Activated CD4-positive, alpha-beta T cell treated with anti-CD3 and anti-CD28 coated beads for 24 hours (primary cell): Measurements from ENCODE around the gene DNAJB11.
"Not testable (repeated sequence)": the region's sequence is repeated elsewhere in the genome, so short reads cannot be mapped to it uniquely, and the experiment has no call there.

ENCODE experiments used
- DNase-seq, 2 donors: peaks; one replicate each; pipeline ENCODE4 v3.0.0-alpha.2; 2020; ENCODE audit warnings: low read depth in 2 of 2

DNAJB11 gene

GRCh38 chr3:186552408-186553031 lies 18.0 kb upstream of the DNAJB11 start:
- no peak for DNase-seq

DNA sequence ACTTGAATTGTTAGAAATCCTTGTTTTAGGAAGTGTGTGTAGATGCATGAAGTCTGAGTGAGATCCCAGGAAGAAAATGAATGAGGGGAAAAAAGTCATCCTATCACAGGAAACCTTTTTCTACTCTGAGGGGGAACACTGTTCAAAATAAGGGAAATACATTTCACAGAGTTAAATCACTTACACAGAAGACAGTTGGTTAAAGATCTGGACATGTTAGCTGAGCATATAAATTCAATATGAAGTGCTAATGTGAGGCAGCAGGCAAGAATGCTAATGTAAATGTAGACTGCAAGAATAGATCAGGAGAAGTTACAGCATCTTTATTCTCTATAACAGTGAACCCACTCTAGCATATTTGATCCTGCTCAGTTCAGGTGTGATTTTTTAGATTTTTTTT lies 5.9 kb upstream of the DNAJB11 start:
- DNase-seq, result no peak

DNA sequence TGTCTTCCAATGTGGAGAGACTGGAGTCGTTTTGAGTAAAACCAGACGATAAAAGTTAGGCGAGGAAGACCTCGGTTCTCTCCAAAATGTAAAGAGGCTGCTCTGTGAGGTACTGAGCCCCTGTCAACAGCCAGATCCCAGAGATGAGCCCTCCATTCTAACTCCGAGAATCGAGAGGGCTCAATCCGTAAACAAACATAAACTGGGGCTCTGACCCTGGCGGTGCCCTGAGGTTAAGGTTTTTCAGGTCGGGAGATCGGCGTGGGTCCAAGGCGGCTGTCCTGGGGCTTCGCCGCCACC lies 3.8 kb upstream of the DNAJB11 start:
- DNase-seq, result peak in 1 of 2 donors; percentile 3

DNA sequence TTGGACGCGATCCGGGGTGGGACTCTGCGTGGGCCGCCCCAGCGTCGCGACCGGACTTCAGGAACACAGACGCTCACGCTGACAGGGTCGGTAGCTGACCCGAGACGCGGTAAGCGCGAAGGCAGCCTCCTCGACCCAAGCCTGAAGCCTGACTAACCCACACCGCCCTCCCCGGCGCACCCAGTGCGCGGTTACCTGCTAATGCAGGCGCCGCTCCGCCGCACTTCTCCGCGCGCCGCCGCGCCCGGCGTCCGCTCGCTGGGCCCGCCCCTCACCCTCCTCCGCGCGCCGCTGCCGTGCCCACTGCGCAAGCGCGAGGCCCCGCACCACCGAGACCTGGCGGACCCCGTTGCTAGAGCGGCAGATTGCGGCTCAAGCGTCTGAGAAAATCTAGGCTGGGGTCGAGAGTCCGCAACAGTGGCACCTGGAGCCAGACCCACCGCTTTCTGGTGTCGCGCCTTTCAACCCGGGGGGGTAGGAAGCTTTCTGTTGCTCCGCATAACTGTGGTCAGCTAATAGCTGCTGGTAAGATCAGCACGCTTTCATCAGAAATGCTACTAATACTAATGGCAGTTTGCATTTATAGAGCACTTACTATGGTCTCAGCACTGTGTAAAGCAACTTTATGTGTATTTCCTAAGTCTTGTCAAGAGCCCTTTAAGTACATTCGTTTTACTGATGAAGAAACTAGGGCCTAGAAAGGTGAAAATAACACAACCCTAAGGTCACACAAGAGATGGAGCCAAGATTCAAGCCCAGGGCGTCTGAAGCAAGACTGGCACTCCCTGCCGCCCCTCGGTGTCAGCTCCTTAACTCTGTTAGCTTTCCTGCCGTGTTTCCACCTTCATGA lies 3.2 kb upstream of the DNAJB11 start, which contains the start of gene TBCCD1:
Gene TBCCD1 (minus strand): TSS at position 268 of the 850 bp plus-strand sequence. CDS start 3,010 bp downstream, outside the sequence.
- DNase-seq, result peak; percentile 90 to 94

DNA sequence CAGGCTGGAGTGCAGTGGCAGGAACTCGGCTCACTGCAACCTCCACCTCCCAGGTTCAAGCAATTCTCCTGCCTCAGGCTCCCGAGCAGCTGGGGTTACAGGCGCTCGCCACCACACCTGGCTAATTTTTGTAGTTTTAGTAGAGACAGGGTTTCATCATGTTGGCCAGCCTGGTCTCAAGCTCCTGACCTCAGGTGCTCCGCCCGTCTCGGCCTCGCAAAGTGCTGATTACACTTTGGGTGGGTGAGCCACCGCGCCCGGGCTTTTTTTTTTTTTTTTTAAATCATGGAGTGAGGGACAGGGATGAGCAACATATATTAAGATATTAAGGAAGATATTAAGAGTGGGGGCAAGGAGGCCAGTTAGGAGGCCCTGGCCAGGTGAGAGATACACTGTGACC lies 1.2 kb upstream of the DNAJB11 start:
- not testable (repeated sequence) for DNase-seq

DNA sequence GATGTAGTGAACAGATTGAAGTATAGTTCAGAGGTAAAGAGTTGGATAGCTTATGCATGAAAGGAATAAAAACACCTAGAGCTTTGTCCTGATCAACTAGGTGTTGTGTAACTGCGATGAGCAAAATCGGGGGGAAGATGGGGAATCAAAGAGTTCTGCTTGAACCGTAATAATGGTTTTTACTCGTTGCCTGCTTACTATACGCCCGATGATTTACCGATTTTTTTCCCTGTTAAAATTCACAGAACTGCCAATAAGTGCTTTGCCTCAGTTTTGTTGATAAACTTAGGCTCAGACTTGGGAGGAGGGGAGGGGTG lies 783 bp upstream of the DNAJB11 start:
- no peak for DNase-seq

- DNase-seq, result no peak
These were observed 572 bp downstream of the DNAJB11 start for GRCh38 chr3:186570941-186571643.

DNA sequence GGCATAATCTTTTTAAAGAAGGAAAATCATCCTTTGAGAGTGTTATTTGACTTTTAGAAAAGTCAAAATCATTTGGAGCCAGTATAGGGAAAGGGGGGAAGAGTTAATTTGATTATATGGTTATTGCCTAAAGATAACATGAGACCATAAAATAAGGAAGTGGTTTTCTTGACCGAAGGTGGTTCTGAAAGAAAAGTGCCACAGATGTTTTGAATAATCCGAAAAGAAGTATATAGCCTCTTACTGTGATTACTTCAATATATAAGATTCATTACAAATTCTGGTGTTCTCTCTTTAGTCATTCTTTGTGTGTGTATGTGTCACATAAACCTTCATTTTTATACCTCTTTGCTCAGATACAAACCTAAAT lies 1.1 kb downstream of the DNAJB11 start:
- DNase-seq, result no peak

DNA sequence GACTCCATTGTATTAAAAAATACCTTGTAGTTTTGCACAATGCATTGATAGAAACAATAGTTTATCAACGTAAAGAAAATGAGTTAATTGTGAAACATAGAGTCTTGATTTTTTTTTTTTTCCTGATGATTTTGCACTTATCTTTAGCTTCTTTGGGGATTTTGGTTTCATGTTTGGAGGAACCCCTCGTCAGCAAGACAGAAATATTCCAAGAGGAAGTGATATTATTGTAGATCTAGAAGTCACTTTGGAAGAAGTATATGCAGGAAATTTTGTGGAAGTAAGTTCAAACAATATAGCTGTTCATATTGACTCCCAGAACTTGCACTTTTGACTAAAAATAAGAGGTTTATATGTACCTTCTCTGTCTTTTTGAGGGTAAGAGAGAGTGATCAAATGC lies 7.0 kb downstream of the DNAJB11 start:
- DNase-seq, result no peak

DNA sequence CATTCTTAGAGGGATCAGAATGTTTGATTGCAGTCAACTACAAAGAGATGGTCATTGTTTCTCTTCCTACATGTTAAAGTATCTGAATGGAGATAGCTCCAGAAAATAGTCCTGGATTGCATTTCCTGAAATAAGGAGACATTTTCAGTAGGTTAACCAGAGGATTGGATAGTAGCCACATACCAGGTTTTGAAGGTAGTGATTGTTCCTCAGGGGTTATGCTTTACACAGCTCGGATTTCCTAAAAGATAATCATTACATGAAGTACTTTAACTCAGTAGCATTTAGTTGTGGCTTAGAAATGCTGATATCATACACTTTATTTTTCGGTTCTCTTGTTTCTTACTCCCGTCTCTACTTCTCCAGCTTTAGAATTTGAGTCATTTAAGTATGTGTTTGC lies 10.3 kb downstream of the DNAJB11 start:
- no peak for DNase-seq

- DNase-seq, result no peak
These were observed 12.0 kb downstream of the DNAJB11 start for GRCh38 chr3:186582541-186582940.

- DNase-seq, result no peak
These were observed 13.3 kb downstream of the DNAJB11 start for GRCh38 chr3:186583831-186584230.

- DNase-seq, result not testable (repeated sequence)
These were observed 15.7 kb downstream of the DNAJB11 start for GRCh38 chr3:186586245-186586644.

GRCh38 chr3:186587183-186587582 lies 16.7 kb downstream of the DNAJB11 start:
- DNase-seq, result no peak

- DNase-seq, result no peak
These were observed 18.1 kb downstream of the DNAJB11 start for GRCh38 chr3:186588632-186589031.

DNA sequence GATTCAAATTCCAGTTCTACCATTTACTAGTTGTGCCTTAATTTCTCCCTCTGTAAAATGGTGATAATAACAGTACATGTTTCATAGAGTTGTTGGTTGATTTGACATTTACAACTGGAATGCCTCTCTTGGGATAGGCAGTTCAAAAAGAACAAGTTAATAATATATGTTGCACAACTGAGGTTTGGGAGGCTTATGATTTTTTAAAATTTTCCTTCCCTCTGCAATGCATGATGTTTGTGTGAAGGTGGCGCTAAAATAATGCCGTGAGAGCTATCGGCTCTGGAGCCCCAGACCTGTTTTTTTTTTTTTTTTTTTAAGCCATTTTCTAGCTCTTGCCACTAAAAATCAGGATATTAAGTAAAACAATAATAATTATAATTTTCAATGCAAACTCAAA lies 18.6 kb downstream of the DNAJB11 start:
- no peak for DNase-seq

- no peak for DNase-seq
These were observed 19.5 kb downstream of the DNAJB11 start for GRCh38 chr3:186589856-186590579.

GRCh38 chr3:186590580-186591295 lies 20.2 kb downstream of the DNAJB11 start:
- no peak for DNase-seq

- DNase-seq, result no peak
These were observed 22.2 kb downstream of the DNAJB11 start for GRCh38 chr3:186592682-186593081.

DNA sequence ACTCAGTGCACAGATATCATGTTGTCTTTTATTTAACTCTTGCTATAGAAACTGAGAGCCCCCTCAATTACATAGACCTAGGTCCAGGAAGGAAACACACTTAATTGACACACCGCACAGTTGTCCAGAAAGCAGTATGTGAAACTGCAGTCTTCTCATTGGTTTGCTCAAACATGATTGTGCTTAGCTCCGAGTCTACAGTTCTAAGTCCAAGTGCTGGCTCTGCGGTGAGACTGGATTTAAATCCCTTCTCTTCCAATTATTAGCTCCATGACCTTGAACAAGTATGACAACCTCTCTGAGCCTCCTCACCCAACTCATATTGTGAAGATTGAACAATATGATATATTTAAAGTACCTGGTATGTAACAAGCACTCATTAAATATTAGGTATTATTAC lies 23.3 kb downstream of the DNAJB11 start:
- DNase-seq, result no peak

DNA sequence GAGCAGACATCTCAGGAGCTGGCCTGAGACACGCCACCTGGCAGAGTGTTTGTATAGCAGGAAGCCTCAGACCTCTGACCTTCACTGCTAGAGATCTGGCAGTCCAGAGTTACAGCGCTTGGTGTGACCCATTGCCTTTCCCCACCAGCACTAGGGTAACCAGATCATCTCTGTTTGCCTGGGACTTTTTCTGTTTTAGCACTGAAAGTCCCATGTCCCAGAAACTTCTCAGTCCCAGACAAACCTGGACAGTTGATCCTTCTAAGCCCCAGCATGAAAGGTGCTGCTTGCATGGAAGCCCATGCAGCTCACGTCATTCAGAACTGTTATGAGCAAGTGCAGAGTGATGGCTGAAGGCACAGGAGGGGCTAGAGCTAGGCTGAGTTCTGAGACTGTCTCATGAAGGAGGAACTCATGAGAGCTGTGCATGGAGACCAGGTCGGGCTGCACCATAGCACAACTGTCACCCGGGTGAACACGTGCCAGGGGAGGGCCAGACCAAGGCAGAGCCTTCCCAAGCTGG lies 24.1 kb downstream of the DNAJB11 start:
- DNase-seq, result no peak
